ENCODE results near the gene LMTK3.
A peak's percentile ranks its signal among the peaks of the same experiment; 100 is the strongest.

LMTK3 gene, protein sequence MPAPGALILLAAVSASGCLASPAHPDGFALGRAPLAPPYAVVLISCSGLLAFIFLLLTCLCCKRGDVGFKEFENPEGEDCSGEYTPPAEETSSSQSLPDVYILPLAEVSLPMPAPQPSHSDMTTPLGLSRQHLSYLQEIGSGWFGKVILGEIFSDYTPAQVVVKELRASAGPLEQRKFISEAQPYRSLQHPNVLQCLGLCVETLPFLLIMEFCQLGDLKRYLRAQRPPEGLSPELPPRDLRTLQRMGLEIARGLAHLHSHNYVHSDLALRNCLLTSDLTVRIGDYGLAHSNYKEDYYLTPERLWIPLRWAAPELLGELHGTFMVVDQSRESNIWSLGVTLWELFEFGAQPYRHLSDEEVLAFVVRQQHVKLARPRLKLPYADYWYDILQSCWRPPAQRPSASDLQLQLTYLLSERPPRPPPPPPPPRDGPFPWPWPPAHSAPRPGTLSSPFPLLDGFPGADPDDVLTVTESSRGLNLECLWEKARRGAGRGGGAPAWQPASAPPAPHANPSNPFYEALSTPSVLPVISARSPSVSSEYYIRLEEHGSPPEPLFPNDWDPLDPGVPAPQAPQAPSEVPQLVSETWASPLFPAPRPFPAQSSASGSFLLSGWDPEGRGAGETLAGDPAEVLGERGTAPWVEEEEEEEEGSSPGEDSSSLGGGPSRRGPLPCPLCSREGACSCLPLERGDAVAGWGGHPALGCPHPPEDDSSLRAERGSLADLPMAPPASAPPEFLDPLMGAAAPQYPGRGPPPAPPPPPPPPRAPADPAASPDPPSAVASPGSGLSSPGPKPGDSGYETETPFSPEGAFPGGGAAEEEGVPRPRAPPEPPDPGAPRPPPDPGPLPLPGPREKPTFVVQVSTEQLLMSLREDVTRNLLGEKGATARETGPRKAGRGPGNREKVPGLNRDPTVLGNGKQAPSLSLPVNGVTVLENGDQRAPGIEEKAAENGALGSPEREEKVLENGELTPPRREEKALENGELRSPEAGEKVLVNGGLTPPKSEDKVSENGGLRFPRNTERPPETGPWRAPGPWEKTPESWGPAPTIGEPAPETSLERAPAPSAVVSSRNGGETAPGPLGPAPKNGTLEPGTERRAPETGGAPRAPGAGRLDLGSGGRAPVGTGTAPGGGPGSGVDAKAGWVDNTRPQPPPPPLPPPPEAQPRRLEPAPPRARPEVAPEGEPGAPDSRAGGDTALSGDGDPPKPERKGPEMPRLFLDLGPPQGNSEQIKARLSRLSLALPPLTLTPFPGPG (N-terminal part only)

DNA sequence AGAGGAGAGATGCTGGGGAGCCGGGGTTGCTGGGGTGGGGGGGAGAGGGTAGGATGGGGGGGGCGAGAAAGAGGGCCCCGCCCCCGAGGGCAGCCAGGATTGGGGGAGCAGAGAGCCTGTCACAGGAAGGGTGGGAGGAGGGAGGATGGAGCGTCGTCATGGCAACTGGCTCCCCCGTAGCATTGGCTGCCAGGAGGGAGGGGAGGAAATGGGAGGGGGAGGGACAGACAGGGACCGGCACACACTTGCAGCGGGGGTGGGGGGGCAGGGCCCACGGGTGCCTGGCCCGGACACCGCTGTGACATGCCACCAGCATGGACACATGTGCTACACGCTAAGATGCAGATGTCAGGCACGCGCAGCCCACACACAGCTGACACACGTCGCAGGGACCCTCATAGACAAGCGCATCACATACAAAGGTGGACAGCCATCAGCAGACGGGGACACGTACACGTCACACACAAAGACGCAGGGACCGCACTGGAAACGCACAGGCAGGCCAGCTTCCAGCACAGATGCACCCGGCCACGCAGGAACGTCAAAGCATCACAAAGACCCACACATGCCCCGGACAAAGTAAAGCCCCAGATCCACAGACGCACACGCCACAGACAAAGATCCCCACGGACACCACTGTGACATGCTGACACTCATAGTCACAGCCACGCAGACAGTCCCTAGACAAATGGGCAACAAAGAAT lies at the start of gene LMTK3:
Gene LMTK3 (minus strand): TSS at position 36 of the 704 bp plus-strand sequence. CDS start 259 bp downstream, outside the sequence.
- Mint-ChIP-seq H3K9me3 (no peaks in the 10 kb centered on the region), H3K4me1 (ENCODE audit: low read depth) (peaks cover 18% of the 10 kb centered on the region), H3K4me3 (peak within 1 kb of the TSS; percentile 81), H3K36me3 (ENCODE audit: low read depth) (peaks cover 6% of the 10 kb centered on the region), H3K27me3 (no peaks in the 10 kb centered on the region), H3K27ac (peak within 1 kb of the TSS; percentile 71)
- peak; percentile 81 for DNase-seq

DNA sequence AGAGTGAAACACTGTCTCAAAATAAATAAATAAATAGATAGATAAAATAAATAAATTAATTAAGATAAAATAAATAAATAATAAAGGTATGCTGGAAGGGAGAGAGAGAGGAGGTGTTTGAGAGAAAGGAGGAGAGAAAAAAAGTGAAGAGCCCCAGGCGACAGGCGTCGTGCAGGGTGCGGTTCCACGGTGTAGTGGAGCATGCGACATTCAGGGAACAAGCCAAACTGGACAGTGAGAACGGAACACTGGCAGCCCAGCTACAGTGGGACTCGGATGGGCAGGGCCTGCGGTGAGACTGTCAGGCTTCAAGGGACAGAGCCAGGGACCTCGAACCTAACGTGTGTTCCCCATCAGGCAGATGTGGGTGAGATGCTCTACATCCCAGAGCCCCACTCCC lies 49.8 kb upstream of the LMTK3 start:
- DNase-seq, result no peak
- Mint-ChIP-seq H3K4me1 (ENCODE audit: low read depth) (peaks cover 2% of the 10 kb centered on the region), H3K9me3 (no peaks in the 10 kb centered on the region), H3K36me3 (ENCODE audit: low read depth) (no peaks in the 10 kb centered on the region), H3K27me3 (peaks cover 3% of the 10 kb centered on the region), H3K4me3 (no peak overlapping the region), H3K27ac (no peak overlapping the region)

DNA sequence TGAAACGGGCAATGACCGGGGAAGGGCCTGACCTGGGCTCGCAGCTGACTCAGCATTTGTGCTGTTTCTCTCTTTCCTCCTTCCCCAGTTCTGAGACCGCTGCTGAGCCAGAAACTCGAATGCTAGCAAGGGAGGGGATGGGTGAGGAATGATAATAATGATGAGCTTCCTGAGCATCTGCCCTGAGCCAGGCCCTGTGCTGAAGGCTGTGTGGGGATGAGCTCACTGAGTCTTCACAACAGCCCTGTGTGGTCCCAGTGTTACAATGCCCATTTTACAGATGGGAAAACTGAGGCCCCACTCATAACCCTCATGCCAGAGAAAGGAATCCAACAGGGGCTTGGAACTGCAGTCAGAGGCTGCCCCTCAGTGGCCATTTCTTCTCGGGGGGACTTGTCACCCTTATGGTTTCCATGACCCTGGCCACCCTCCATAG lies 48.5 kb upstream of the LMTK3 start:
- H3K27ac Mint-ChIP-seq, result no peak overlapping the region
- H3K4me1 Mint-ChIP-seq (ENCODE audit: low read depth), result peaks cover 2% of the 10 kb centered on the region
- DNase-seq, result no peak
- no peak overlapping the region for H3K4me3 Mint-ChIP-seq
- no peaks in the 10 kb centered on the region for H3K9me3 Mint-ChIP-seq
- H3K27me3 Mint-ChIP-seq, result peaks cover 8% of the 10 kb centered on the region
- no peaks in the 10 kb centered on the region for H3K36me3 Mint-ChIP-seq (ENCODE audit: low read depth)

DNA sequence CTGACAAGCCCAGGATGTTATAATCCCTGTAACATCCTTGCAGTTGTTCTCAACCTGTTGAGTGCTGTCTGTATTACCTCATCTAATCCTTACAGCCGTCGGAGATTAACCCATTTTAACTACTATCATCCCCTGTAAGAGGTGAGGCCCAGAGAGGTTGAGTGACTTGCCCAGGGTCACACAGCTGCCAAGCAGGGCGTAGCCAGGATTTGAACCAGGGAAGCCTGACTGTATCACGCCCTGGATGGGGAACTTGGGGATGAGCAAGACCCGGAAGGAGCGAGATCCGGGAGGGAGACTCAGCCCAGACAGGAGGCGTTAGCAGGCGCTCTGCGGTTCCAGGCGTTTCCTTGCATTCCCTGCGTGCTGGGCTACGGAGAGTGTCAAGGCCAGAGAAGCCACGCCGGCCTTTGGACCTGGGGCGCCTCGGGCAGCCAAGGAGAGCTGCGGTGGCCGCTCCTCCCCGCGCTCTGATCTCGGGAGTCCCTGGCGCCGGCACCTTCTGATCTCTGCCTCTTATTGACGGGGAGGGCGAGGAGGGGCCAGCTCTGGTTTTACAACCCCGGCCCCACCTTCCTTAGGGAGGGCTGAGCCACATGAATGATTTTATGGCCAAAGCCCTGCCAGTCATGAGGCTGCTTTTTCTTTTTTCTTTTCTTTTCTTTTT lies 46.5 kb upstream of the LMTK3 start:
- H3K36me3 Mint-ChIP-seq (ENCODE audit: low read depth), result no peaks in the 10 kb centered on the region
- no peak overlapping the region for H3K4me3 Mint-ChIP-seq
- peaks cover 2% of the 10 kb centered on the region for H3K4me1 Mint-ChIP-seq (ENCODE audit: low read depth)
- no peaks in the 10 kb centered on the region for H3K9me3 Mint-ChIP-seq
- H3K27me3 Mint-ChIP-seq, result peaks cover 8% of the 10 kb centered on the region
- H3K27ac Mint-ChIP-seq, result no peak overlapping the region
- no peak for DNase-seq

DNA sequence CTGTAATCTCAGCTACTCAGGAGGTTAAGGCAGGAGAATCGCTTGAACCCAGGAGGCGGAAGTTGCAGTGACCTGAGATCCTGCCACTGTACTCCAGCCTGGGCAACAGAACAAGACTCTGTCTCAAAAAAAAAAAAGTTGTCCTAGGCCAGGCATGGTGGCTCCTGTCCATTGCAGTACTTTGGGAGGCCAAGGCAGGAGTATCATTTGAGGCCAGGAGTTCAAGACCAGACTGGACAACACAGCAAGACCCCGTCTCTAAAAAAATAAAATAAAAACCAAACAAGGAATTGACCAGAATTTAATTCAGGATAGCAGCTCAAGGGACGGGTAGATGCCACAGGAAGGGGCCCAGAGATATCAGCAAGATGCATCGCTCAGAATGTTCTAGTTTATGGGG lies 45.2 kb upstream of the LMTK3 start:
- no peak overlapping the region for H3K4me3 Mint-ChIP-seq
- no peak overlapping the region for H3K27ac Mint-ChIP-seq
- peaks cover 8% of the 10 kb centered on the region for H3K27me3 Mint-ChIP-seq
- H3K36me3 Mint-ChIP-seq (ENCODE audit: low read depth), result no peaks in the 10 kb centered on the region
- peaks cover 2% of the 10 kb centered on the region for H3K4me1 Mint-ChIP-seq (ENCODE audit: low read depth)
- DNase-seq, result no peak
- H3K9me3 Mint-ChIP-seq, result no peaks in the 10 kb centered on the region

DNA sequence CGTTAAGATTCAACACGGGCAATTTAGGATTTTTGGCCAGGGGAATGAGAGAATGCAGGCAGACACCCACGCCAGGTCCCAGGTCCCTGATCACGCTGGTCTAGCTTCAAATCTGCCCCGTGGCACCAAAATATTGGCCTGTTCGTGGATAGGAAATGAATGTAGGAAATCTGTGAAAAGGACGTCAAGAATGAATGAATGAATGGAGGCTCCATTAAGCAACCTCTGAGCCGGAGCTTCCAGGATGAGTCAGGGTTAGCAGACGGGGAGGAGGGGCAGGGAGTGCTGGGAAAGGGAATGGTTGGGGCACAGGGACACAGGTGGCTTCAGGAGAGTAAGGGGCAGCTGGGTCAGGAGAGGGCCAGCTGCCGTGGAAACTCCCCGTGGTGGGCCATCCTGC lies 44.5 kb upstream of the LMTK3 start:
- peaks cover 2% of the 10 kb centered on the region for H3K4me1 Mint-ChIP-seq (ENCODE audit: low read depth)
- no peak for DNase-seq
- H3K36me3 Mint-ChIP-seq (ENCODE audit: low read depth), result no peaks in the 10 kb centered on the region
- H3K9me3 Mint-ChIP-seq, result no peaks in the 10 kb centered on the region
- peaks cover 11% of the 10 kb centered on the region for H3K27me3 Mint-ChIP-seq
- no peak overlapping the region for H3K4me3 Mint-ChIP-seq
- no peak overlapping the region for H3K27ac Mint-ChIP-seq

DNA sequence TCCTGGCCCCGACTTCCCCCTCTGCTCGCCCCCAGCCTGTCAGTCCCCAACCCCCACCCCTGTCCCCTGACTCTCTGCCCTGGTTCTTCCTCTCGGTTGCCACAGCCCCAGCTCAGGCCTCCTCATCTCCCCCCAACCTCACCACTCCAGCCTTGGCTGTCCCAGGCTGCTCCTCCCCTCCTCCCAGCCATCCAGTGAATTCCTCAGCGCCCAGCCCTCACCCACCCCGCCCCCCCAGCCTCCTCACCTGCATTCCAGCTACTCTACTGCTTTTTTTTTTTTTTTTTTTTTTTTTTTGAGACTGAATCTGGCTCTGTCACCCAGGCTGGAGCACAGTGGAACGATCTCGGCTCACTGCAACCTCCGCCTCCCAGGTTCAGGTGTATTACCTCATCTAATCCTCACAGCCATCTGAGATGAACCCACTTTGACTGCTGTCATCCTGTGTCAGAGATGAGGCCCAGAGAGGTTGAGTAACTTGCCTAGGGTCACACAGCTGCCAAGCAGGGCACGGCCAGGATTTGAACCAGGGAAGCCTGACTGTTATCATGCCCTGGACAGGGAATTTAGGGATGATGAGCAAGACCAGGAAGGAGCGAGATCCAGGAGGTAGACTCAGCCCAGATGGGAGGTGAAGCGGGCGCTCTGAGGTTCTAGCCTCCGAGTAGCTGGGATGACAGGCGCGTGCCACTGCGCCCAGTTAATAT lies 42.9 kb upstream of the LMTK3 start:
- Mint-ChIP-seq H3K4me1 (ENCODE audit: low read depth) (peaks cover 2% of the 10 kb centered on the region), H3K27me3 (peaks cover 8% of the 10 kb centered on the region), H3K36me3 (ENCODE audit: low read depth) (no peaks in the 10 kb centered on the region), H3K27ac (no peak overlapping the region), H3K4me3 (no peak overlapping the region), H3K9me3 (no peaks in the 10 kb centered on the region)
- DNase-seq, result no peak

DNA sequence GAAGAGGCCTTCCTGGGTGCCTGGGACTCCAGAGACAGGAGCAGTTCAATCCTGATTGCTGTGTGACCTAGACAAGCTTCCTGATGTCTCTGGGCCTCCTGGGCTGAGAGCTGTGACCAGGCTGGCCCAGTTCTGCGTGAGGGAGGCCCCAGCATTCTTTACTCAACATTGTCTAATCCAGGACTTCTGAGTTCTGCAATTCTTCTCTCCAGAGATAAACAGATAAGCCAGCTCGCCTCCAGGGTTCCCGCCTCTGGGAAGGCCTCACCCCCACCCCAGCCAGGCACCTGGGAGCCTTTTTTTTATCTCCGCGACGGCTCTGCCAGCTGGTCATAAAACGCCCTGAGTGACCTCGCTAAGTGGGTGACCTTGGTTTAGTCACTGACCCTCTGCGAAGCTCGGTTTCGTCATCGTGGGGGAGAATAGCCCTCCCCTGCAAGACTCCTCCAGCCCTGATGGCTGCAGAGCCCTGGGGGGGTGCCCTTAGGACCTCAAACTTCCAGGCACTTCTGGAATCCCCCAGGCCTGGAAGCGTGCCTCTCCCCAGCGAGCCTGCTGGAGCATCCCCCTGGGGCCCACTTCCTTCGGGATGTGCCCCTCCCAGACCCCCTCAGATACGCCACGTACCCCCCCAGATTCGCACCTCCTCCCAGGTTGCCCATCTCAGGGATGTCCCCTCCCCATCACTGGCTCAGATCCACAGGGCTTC lies 42.2 kb upstream of the LMTK3 start:
- peaks cover 8% of the 10 kb centered on the region for H3K27me3 Mint-ChIP-seq
- H3K4me1 Mint-ChIP-seq (ENCODE audit: low read depth), result peaks cover 2% of the 10 kb centered on the region
- no peaks in the 10 kb centered on the region for H3K9me3 Mint-ChIP-seq
- H3K27ac Mint-ChIP-seq, result no peak overlapping the region
- no peak overlapping the region for H3K4me3 Mint-ChIP-seq
- no peaks in the 10 kb centered on the region for H3K36me3 Mint-ChIP-seq (ENCODE audit: low read depth)
- no peak for DNase-seq

DNA sequence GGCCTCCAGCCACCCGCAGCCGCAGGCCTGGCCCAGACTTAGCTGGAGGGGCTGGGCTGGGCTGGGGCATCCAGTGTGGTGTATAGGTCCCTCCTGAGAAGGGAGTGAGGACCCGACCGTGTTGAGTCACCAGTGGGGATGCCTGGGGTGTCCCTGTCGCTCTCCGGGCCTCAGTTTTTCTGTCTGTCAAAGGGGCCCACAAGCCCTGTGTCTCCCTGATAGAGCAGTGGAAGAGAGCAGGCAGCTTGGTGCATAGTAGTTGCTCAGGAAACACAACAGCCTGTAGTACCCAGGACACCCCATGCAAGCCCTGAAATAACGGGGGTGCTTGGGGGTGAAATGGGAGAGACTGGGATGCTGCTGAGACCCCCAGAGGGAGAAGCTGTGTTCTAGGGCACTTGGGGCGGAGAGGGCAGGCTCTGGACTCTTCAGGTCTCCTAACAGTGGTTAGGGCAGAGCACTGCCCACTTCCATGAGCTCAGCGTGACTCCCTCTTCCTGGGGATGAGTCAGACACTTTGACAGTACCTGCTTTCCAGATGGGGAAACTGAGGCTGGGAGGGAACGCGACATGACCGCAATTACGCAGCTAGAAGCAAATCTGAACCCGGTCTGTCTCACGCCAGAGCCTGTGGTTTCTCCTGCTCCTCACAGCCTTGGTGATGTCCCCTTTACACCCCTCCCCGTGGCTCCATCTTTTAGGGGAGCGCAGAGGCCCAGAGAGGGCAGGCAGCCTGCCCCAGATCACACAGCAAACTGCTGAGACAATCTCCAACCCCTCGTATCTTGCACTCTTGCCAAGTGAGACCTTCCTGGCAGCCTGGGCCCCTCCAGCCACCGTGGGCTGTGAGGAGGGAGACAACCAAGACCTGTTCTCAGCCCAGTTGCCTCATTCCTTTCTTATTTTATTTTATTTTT lies 41.0 kb upstream of the LMTK3 start:
- no peak for DNase-seq
- Mint-ChIP-seq H3K36me3 (ENCODE audit: low read depth) (no peaks in the 10 kb centered on the region), H3K27ac (no peak overlapping the region), H3K27me3 (peaks cover 8% of the 10 kb centered on the region), H3K4me3 (no peak overlapping the region), H3K4me1 (ENCODE audit: low read depth) (no peaks in the 10 kb centered on the region), H3K9me3 (no peaks in the 10 kb centered on the region)

DNA sequence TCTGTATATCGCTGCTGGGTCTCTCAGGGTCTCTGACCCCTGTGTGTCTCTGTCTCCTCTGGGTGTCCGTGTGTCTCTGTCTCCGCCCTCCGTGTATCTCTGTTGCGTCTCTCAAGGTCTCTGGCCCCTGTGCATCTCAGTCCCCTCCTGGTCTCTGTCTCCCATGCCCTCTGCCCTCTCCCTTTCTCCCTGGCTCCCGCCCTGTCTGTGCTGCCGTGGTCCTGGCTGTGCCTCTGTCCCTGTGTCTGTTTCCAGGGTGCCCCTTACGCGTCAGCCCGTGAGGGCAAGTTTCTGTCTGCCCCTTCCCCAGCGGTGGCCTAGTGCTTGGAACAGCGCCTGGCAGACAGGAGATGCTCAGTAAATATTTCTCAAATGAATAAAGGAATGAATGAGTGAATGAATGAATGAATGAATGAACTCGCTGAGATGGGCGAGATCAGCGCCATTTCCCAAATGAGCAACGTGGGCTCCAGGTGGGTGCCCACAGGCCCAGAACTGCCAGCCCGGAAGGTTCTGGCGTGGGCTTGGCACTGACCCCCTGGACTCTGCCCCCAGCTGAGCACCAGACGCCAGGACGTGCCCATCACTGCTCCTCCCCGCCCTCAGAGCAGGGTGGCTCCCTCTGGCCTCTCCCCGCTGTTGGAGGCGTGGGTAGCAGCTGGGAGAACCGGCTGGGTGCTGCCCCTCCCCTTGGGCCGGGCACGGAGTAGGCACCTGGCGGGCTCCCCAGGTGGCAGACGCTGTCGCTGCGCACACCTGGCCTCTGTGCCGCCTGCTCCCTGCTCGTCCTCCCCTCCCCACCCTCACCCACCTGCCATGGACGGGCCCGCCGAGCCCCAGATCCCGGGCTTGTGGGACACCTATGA lies 40.0 kb upstream of the LMTK3 start, which contains the start of gene SULT2B1:
Gene SULT2B1 (plus strand): TSS at position 736 of the 866 bp plus-strand sequence. CDS start 81 bp downstream, at position 817.
- H3K4me1 Mint-ChIP-seq (ENCODE audit: low read depth), result no peaks in the 10 kb centered on the region
- no peak within 1 kb of the TSS for H3K4me3 Mint-ChIP-seq
- H3K36me3 Mint-ChIP-seq (ENCODE audit: low read depth), result no peaks in the 10 kb centered on the region
- H3K27me3 Mint-ChIP-seq, result peaks cover 8% of the 10 kb centered on the region
- no peak within 1 kb of the TSS for H3K27ac Mint-ChIP-seq
- DNase-seq, result no peak
- H3K9me3 Mint-ChIP-seq, result no peaks in the 10 kb centered on the region

DNA sequence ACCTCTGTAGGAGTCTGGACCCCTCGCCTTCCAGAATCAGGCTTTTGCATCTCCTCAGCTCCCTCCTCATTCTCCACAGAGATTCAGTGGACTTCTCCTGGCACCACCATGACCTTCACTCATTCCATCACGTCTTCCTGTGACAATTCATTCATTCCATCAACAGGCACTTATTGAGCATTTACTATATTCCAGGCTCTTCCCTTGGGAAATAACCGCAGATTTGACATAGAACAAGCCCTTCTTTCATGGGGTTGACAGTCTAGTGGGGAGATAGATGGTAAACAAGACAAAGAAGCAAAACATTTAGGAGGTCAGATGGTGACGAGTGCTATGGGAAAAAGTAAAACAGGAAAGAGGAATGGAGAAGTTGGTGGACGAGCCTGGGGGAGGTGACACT lies 37.7 kb upstream of the LMTK3 start:
- Mint-ChIP-seq H3K27ac (no peak overlapping the region), H3K27me3 (peaks cover 3% of the 10 kb centered on the region), H3K4me1 (ENCODE audit: low read depth) (no peaks in the 10 kb centered on the region)

More for the DNA sequence above, 37.7 kb upstream of the LMTK3 start:
- Mint-ChIP-seq H3K36me3 (ENCODE audit: low read depth) (no peaks in the 10 kb centered on the region), H3K4me3 (no peak overlapping the region), H3K9me3 (no peaks in the 10 kb centered on the region)
- no peak for DNase-seq
